Activated effector memory CD4-positive, alpha-beta T cell treated with anti-CD3 and anti-CD28 coated beads, Interleukin-2, amount 50 U/mL, for 16 hours (primary cell): Measurements from ENCODE around the gene OR8G5.
"Not testable (repeated sequence)": the region's sequence is repeated elsewhere in the genome, so short reads cannot be mapped to it uniquely, and the experiment has no call there.

Experiments used
- DNase-seq: peaks from one replicate; pipeline ENCODE4 v3.0.0-alpha.2; 2020

The OR8G5 gene

DNA sequence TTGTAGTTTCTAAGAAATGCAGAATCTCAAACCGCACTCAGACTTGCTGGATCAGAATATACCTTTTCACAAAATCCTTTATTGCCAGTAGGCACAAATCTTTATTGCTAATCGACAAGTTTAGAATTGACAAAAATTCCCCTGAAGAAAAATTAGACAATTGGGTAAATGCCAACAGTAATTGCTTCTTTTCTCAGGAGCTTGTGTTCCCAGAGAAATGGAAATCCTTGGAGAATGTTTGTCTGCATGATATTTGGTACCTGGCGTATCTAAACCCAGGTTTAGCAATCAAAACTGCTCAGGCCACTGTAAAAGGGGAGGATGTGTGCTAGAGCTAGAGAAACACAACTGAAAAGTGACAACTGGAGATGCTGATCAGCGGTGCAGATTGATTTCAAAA lies at the start of gene OR8G5:
TSS of gene OR8G5 (plus strand) at position 301 of the 400 bp plus-strand sequence. CDS start 8,556 bp downstream, outside the sequence.
- DNase-seq, result no peak

- DNase-seq, result no peak
Measured at GRCh38 chr11:124207102-124207792, 48.9 kb upstream of the OR8G5 start.

- no peak for DNase-seq
Measured at GRCh38 chr11:124209824-124210357, 46.3 kb upstream of the OR8G5 start.

- no peak for DNase-seq
Measured at GRCh38 chr11:124210421-124210820, 45.8 kb upstream of the OR8G5 start.

- no peak for DNase-seq
Measured at GRCh38 chr11:124211321-124211720, 44.9 kb upstream of the OR8G5 start.

- no peak for DNase-seq
Measured at GRCh38 chr11:124214027-124214426, 42.1 kb upstream of the OR8G5 start.

DNA sequence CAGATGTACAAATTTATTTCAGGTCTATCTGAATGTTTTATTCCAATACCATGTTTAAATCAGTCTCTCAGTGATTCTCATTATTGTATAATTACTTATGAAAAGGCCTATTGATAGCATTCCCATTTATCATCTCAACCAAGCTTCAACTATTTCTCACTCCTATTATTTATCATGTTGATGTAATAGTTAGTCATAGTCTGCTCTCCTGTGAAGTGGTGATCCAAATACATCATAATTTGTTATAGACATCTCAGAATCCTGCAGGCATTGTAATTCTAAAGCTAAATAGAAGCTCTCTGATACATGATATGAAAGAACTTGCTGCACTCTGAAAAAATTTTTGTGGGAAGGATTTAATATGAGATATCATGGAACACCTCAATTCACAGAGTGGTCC lies 37.0 kb upstream of the OR8G5 start:
- no peak for DNase-seq

GRCh38 chr11:124222407-124222806 lies 33.8 kb upstream of the OR8G5 start:
- DNase-seq, result no peak

- DNase-seq, result not testable (repeated sequence)
Measured at GRCh38 chr11:124224618-124225423, 31.4 kb upstream of the OR8G5 start.

DNA sequence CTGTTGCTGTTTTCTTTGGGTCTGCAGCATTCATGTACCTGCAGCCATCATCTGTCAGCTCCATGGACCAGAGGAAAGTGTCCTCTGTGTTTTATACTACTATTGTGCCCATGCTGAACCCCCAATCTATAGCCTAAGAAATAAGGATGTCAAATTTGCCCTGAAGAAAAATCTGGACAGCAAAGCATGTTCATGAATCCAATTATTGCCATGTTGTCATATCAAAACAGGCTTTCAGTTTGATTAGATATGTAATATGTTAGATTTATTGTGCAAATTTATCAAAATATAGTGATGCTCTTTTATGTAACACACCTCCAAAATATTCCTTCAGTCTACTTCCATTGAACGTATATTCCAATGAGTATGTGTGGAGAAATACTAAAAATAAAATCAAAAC lies 30.7 kb upstream of the OR8G5 start:
- no peak for DNase-seq

- DNase-seq, result no peak
Measured at GRCh38 chr11:124233376-124233775, 22.8 kb upstream of the OR8G5 start.

DNA sequence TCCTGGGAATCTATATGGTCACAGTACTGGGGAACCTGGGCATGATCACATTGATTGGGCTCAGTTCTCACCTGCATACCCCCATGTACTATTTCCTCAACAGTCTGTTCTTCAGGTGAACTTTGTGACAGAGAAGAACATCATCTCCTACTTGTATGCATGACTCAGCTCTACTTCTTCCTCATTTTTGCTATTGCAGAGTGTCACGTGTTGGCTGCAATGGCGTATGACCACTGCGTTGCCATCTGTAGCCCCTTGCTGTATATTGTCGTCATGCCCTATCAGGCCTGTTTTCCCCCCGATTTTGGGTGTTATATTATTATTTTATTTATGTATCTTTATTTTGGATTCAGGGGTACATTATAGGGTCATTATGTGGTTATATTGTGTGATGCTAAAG lies 17.7 kb upstream of the OR8G5 start:
- no peak for DNase-seq

- DNase-seq, result no peak
Measured at GRCh38 chr11:124240621-124241397, 15.4 kb upstream of the OR8G5 start, which contains the start of gene OR8G1. Gene OR8G1, plus strand, starts transcription at chr11:124241095. Its CDS starts 8,581 bp downstream, at chr11:124249676.

- DNase-seq, result not testable (repeated sequence)
Measured at GRCh38 chr11:124249869-124250268, 6.3 kb upstream of the OR8G5 start.

DNA sequence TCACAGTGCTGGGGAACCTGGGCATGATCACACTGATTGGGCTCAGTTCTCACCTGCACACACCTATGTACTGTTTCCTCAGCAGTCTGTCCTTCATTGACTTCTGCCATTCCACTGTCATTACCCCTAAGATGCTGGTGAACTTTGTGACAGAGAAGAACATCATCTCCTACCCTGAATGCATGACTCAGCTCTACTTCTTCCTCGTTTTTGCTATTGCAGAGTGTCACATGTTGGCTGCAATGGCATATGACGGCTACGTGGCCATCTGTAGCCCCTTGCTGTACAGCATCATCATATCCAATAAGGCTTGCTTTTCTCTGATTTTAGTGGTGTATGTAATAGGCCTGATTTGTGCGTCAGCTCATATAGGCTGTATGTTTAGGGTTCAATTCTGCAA lies 8.9 kb downstream of the OR8G5 start:
- not testable (repeated sequence) for DNase-seq

DNA sequence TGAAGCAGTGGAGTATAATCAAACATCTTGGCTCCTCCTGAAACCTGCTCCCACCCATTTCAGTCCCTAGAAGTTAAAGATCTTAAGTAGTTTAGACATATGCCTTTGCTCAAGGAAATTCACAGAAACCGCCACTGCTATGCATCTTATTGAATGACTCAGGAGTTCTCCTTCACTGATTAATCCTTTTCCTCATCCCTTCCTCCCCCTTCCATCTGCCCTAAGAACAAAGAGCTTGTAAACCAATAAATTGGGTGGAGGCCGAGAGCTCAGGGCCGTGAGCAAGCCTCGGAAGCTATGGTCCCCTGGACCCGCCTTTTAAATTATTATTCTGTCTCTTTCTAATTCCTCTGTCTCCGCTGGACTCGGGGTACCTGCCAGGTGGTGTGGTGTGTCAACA lies 14.7 kb downstream of the OR8G5 start:
- DNase-seq, result not testable (repeated sequence)

GRCh38 chr11:124274000-124274399 lies 17.8 kb downstream of the OR8G5 start:
- DNase-seq, result no peak

- DNase-seq, result no peak
Measured at GRCh38 chr11:124276081-124276480, 19.9 kb downstream of the OR8G5 start.

GRCh38 chr11:124277207-124277606 lies 21.0 kb downstream of the OR8G5 start:
- no peak for DNase-seq

DNA sequence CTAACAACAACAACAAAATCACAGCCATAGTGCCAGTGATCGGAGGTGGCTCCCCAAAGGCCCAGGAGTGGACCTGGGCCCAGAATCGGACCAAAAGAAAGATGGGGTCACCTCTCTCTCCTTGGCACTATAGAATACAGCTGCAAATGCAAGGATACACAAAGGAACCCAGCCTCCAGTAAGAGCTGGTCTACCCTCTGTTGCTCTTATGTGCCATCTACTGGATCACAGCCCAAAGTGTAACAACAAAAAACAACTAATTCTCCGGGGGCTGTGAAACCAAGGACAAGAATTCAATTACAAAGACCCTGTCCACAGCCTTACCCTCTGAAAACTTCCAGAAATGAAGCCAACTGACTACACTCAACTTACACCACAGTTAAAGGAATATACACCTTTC lies 21.6 kb downstream of the OR8G5 start:
- DNase-seq, result no peak

DNA sequence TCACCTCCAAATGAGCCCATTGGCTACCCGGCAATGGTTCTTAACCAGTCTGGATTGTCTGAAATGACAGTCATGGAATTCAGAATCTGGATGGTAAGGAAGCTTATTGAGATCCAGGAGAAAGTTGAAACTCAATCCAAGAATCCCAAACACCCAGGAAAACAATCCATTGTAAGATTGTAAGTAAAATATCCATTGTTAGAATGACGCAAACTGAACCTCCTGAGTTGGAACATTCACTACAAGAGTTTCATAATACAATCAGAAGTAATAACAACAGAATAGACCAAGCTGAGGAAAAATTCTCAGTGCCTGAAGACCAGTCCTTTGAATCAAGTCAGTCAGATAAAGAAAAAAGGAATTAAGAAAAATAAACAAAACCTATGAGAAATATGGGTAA lies 22.1 kb downstream of the OR8G5 start:
- DNase-seq, result no peak

DNA sequence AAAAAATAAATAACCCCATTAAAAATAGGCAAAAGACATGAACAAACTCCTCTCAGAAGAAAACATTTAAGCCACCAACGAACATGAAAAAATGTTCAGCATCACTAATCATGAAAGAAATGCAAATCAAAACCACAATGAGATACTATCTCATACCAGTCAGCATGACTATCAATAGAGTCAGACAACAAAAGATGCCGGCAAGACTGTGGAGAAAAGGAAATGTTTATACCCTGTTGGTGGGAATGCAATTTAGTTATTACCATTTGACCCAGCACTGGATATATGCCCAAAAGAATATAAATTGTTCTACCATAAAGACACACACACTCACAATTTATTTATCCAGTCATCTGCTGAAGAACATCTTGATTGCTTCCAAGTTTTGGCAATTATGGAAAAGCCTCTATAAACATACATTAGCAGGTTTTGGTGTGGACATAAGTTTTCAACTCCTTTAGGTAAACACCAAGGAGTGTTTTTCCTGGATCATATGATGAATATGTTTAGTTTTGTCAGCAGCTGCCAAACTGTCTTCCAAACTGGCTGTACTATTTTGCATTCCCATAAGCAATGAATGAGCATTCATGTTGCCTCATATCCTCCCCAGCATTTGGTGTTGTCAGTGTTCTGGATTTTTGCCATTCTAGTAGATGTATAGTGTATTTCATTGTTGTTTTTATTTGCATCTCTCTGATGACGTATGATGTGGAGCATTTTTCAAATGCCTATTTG lies 29.6 kb downstream of the OR8G5 start:
- DNase-seq, result no peak
